Glomerular visceral epithelial cell (primary cell): Measurements from ENCODE around the gene TNNC2.
A peak's percentile ranks its signal among the peaks of the same experiment; 100 is the strongest.
"Not testable (repeated sequence)": the region's sequence is repeated elsewhere in the genome, so short reads cannot be mapped to it uniquely, and the experiment has no call there.

Source experiments
- DNase-seq: peaks from one replicate; pipeline ENCODE4 v3.0.0-alpha.2; 2016; ENCODE audit errors: extremely low spot score

The TNNC2 gene

GRCh38 chr20:45848969-45849582 is 22.0 kb upstream of the TNNC2 start:
- no peak for DNase-seq

DNA sequence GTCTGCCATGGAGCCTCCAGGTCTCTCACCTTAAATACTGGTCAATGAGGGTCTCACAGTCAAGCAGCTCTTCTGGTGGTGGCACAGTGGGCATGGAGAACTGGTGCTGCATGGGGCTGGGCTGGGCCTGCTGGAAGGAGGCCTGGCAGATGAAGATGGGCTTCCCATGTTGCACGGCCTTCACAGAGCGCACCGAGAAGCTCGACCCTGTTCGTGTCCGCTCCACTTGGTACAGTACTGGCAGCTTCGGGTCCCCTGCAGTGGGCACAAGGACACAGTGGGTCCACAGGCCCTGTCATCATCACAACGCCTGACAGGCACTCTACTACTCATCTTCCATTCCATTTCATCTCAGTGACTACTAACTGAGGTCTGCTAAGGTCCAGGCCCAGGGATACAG is 21.3 kb upstream of the TNNC2 start:
- DNase-seq, result no peak

- no peak for DNase-seq
Observed at GRCh38 chr20:45845452-45845851, 18.3 kb upstream of the TNNC2 start.

DNA sequence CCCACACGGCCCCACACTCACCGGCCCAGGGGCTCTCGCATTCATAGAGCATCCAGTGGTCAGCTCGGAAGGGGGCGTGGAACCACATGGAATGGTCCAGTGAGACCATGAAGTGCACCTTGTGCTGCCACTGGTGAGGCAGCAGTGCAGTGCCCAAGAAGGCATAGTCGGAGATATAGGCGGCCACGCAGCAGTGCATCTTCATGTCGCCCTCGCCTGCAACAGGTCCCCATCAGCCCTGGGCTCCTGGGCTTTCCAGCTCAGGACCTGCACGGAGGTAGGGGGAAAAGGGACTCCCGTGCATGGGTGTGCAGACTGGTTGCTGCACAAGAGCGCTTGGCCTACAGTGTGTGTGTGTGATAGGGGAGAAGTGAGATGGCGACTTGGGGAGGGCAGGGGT is 16.4 kb upstream of the TNNC2 start:
- DNase-seq, result no peak

GRCh38 chr20:45842169-45842812 is 15.2 kb upstream of the TNNC2 start:
- DNase-seq, result no peak

GRCh38 chr20:45841407-45842129 is 14.5 kb upstream of the TNNC2 start:
- no peak for DNase-seq

- no peak for DNase-seq
Observed at GRCh38 chr20:45840700-45841198, 13.6 kb upstream of the TNNC2 start.

DNA sequence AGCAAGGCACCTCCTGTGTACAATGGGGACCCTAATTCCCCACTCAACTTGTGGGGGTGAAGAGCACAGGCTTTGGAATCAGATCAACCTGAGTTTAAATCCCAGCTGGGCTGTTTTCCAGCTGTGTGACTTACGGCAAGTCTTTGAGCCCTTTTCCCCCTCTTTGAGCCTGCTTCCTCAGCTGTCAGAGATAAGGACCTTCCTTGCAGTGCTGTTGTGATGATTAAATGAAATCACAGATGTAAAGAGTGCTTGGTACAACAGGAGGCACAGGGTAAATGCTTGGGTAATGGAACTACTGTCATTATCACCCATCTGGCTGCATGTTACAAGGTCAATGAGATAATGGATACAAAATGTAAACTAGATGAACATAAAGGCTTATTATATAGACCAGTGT is 9.7 kb upstream of the TNNC2 start:
- no peak for DNase-seq

GRCh38 chr20:45835825-45836224 is 8.7 kb upstream of the TNNC2 start:
- DNase-seq, result no peak

GRCh38 chr20:45835329-45835765 is 8.2 kb upstream of the TNNC2 start:
- DNase-seq, result no peak

DNA sequence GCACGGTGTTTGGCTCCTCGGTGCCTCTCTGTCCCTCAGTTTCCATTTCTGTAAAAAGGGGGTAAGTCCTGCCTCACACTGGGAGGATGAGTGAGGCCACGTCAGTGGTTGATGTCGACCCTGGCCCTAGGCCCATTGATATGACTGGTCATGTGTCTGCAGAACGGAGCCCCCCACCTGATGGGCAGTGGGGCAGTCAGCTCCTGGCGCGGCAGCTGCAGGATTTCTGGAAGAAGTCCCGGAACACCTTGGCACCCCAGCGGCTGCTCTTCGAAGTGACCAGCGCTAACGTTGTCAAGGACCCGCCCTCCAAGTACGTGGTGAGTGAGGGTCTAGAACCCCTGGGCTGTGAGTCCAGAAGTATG is 7.7 kb upstream of the TNNC2 start:
- DNase-seq, result no peak

DNA sequence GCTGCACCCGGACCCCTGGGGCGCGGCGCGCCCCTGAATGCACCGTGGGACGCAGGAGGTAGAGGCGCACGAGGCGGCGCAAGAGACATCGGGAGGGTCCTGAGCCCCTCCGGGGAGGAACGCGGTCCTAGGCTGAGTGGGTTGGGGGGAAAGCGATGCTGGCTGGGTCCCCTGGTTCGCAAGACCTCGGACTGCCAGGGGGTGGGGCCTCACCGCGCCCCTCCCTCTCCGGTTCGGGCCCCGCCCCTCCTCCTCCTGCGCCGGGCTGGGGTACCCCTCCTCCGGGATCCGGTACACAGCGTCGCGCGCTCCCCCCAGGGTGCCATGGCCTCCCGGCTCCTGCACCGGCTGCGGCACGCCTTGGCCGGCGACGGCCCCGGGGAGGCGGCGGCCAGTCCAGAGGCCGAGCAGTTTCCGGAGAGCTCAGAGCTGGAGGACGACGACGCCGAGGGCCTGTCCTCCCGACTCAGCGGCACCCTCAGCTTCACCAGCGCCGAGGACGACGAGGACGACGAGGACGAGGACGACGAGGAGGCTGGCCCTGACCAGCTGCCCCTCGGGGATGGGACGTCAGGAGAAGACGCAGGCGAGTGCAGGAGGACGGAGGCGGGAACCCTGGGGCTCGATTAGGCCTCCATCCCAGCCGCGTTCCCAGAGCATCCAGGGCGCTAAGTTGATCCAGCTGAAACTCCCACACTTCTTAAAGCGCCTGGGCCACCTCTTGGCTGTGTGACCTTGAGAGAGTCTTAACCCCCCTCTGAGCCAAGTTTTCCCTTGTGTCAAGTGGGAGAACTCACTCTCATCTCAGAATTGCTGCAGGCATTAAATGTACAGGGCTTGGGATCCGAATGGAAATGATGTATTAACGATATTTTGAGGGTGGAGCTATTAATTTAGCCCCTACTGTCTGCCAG is 7.0 kb upstream of the TNNC2 start:
- peak; percentile 74 for DNase-seq

DNA sequence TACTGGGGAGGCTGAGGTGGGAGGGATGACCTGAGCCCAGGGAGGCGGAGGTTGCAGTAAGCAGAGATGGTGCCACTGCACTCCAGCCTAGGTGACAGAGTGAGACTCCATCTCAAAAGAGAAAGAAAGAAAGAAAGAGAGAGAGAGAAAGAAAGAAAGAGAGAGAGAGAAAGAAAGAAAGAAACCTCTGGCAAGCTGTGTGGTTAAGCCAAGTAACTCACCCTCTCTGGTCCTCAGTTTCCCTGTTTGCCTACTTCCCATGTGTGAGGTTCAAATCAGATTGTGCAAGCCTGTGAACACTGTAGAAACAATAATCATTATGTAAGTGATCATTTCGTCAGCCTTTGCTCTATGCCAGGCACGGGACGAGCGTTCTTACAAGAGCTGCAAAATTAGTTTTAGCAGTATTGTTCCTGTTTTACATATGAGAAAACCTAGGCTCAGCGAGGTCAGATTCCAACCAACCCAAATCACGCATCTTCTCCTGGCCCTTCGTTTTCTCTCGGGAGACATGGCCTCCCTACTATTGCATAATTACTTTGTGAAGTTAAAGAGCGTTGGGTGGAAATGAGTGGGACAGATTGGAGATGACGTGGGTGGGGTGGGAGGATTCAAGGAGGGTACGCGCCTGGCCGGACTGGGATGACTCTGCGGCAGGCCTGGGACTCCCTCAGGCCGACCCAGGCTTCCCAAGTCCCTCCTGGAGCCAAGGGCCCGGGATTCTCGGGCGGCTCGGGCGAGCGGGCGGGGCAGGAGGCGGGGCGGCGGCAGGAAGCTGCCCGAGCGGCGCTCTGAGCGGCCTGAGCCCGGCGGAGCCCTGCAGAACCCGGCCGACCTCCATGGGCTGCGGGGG is 6.1 kb upstream of the TNNC2 start, which contains the start of gene SNX21:
Gene SNX21, plus strand, starts transcription at position 770 of the 853 bp plus-strand sequence. CDS start 121 bp downstream, outside the sequence.
- peak; percentile 94 for DNase-seq

DNA sequence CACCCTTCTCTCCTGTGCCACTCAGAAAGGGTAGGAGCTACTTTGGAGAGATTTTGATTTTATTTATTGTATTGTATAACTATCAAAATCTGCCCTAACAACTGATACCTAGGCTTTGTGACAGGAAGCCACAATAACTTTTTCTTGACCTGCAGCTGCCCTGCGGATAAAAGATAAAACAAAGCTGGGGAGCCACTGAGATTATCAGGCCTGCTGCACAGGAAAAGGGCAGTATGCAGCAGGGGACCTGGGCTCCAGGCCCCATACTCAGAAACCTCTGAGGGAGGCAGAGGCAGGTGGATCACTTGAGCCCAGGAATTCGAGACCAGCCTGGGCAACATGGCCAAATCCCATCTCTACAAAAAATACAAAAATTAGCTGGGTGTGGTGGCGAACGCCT is 5.5 kb upstream of the TNNC2 start:
- no peak for DNase-seq

DNA sequence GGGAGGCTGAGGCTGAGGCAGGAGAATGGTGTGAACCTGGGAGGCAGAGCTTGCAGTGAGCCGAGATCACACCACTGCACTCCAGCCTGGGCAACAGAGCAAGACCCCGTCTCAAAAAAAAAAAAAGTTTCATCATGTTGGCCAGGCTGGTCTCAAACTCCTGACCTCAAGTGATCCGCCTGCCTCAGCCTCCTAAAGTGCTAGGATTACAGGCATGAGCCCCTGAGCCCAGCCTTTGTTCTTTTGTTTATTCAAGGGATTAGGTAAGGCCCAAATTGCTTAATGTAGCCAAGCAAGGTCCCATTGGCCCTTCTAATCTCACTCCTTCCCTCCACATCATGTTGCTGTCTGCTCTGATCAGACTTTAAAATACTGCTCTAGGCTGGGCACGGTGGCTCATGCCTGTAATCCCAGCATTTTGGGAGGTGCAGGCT is 2.6 kb upstream of the TNNC2 start:
- DNase-seq, result not testable (repeated sequence)

- no peak for DNase-seq
Observed at GRCh38 chr20:45828589-45828988, 1.5 kb upstream of the TNNC2 start.

DNA sequence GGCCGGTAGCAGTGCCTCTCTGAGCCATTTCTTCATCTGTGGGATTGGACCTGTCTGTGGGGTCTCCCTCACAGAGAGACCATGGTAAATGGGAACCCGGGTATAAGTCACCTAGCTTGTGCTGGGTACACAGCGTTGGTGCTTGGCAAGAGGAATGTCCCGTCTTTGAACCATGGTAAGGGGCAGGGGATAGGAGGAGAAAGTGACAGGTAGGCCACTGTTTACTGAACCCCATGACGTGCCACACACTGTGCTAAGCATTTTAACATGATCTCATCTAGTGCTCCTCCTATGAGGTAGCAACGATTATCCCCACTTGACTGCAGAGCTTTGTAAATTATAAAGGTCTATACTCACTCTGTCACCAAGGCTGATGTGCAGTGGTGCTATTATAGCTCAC is 600 bp upstream of the TNNC2 start:
- no peak for DNase-seq

DNA sequence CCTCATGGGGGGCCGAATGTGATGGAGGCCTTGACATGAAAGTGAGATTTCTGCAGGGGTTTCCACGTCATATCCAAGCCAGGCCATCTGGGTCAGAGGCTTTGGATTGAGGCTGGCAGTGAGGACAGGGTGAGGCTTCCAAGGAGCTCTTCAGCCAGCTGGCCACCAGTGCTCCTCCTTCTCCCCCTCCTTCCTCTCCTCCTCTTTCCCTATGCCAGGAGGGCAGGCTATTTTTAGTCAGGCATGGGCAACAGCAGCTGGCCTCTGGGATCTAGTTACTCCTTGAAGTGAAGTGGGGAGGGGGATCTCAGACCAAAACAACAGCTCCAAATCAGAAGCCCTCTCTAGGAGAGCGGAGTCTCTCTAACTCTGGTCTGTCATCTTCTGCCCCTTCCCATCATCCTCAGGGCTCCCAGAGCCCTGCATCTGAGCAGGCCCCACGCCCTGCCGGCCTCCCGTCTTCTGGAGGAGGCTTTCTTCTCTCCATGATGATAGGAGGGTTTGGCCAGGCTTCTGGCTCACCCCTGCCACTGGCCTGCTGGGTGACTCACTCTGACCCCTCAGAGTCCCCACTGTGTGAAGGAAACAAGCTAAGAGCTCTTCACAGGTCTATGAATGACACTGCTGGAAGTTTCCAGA is 612 bp downstream of the TNNC2 start:
- DNase-seq, result no peak

DNA sequence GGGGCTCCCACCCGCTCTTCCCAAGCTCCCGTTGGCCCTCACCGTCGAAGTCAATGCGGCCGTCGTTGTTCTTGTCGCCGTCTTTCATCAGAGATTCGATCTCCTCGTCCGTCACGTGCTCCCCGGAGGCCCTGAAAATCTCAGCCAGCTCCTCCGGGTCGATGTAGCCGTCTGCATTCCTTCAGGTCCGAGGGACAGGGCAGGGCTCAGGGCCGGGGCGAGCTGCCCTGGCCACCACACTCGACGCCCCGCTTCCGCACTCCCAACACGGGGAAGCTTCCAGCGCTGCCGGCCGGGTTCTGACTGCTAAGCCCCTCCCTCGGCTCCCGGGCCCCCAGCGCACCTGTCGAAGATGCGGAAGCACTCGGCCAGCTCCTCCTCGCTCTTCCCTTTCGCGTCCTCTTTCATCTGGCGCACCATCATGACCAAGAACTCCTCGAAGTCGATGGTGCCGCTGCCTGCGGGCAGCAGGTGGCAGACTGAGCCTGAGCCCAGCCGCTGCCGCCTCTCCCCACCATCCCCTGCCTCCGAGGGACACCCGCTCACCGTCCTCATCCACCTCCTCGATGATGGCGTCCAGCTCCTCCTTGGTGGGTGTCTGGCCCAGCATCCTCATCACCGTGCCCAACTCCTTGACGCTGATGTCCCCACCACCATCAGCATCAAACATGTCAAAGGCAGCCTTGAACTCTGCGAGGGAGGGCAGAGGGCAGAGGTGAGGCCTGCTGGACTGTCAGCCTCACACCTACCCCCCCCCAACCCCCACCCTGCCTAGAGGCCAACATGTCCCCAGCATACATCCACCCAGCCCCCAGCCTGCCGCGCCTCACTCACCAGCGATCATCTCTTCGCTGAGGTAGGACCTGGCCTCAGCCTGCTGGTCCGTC is 2.9 kb downstream of the TNNC2 start:
- DNase-seq, result peak; percentile 41
